Kidney (tissue), 14 donors: ENCODE measurements around the gene ANKS1B. TPM values are rescaled to one million over a fixed set of nuclear protein-coding genes. Genes with fewer than 3 reads are reported as not detected.

ENCODE experiments used
- DNase-seq, 5 donors: peaks; one replicate each; pipeline ENCODE4 v3.0.0-alpha.2; 2013 to 2020
- FAIRE-seq: peaks from 2 replicates; lab custom pipeline; 2012; peaks lifted over from hg19 to GRCh38; lab: Jason Lieb, UNC
- H3K27ac ChIP-seq, 2 donors: one replicate each; pipeline ENCODE4 v1.7.0; 2013; ENCODE audit warnings: low read depth in 2 of 2, low read length in 2 of 2, inconsistent platforms in 1 of 2
- H3K27me3 ChIP-seq: one replicate; pipeline ENCODE4 v1.7.1; 2013; ENCODE audit warnings: low read length, inconsistent platforms; ENCODE audit not compliant: control insufficient read depth, insufficient read depth
- H3K36me3 ChIP-seq, 3 donors: one replicate each; pipeline versions ENCODE4 v1.7.0 to v1.7.1; 2013; ENCODE audit warnings: low read length in 3 of 3, control low read depth in 1 of 3, inconsistent platforms in 1 of 3; ENCODE audit not compliant: insufficient read depth in 3 of 3, control insufficient read depth in 2 of 3
- H3K4me1 ChIP-seq, 3 donors: one replicate each; pipeline versions ENCODE4 v1.7.0 to v1.7.1; 2013; ENCODE audit warnings: low read length in 3 of 3, inconsistent platforms in 1 of 3, low read depth in 1 of 3; ENCODE audit not compliant: control insufficient read depth in 2 of 3, insufficient read depth in 2 of 3
- H3K4me3 ChIP-seq, 3 donors: one replicate each; pipeline versions ENCODE4 v1.7.0 to v1.8.1; 2013; ENCODE audit warnings: low read length in 3 of 3, control low read depth in 1 of 3, inconsistent platforms in 1 of 3
- H3K9ac ChIP-seq, 3 donors: one replicate each; pipeline versions ENCODE4 v1.7.0 to v1.7.1; 2013; ENCODE audit warnings: low read length in 3 of 3, control low read depth in 1 of 3, inconsistent platforms in 1 of 3
- H3K9me3 ChIP-seq, 3 donors: one replicate each; pipeline versions ENCODE4 v1.7.0 to v1.7.1; 2013; ENCODE audit warnings: low read length in 3 of 3, control low read depth in 1 of 3, inconsistent platforms in 1 of 3; ENCODE audit not compliant: control insufficient read depth in 2 of 3, insufficient read depth in 1 of 3
- CTCF ChIP-seq: IDR thresholded peaks from 3 replicates; pipeline ENCODE4 v1.5.1; 2012; ENCODE audit warnings: mild to moderate bottlenecking, moderate library complexity, borderline replicate concordance; ENCODE audit not compliant: insufficient read depth; ENCODE audit errors: extremely low read depth
- intact Hi-C: fragments of 100-400 bp; cut with DNase I; formaldehyde crosslinking; loops from one replicate; pipeline ENCODE4 v1.11.1; 2022
- polyA plus RNA-seq: library from polyadenylated mRNA; stranded (reverse); fragments of 350-450 nt; fragmentation: Illumina TruSeq; extraction: RNeasy Lipid Tissue Mini Kit (QIAGEN cat#74804); gene quantifications from one replicate; pipeline ENCODE4 v1.2.3, GENCODE V29; 2014; ENCODE audit warnings: low read depth, low replicate concordance; ENCODE audit not compliant: insufficient read depth
- total RNA-seq: library from RNA; stranded (reverse); fragmentation: NEBNext Ultra II Directional; extraction: Animal tissue kit (Norgen Biotek cat#: 25700); gene quantifications from one replicate; pipeline ENCODE4 v1.2.1, GENCODE V29; 2021
- donor health status: control.
- donor health status: control.
- donor health status: control.
- donor health status: control.
- donor health status: control.
- donor health status: DM: yes; HTN: yes; CAD: no.
- donor health status: Normal renal cell carcinoma (clear cell type).

Gene ANKS1B
- total and polyA plus RNA-seq, 2 donors from 2014 or later, result 1.7 to 5.8 TPM

DNA sequence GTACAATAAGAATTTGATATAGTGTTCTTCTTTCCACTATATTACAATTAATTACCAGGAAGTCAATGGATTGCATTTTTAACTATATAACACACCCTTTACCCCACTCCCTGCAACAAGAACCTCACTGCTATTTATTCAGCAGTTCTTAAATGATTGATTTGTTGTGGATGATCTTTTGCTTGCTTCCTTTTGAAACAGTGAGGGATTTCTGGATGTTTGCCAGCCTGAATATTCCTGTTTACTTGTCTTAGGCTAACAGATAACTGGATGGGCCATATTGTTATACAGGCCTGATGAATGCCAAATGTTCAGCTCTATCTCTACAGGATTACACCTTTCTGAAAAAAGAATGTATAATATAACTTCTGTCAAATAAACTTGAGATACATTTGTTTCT lies 842.1 kb downstream of the ANKS1B start:
- Histone ChIP-seq H3K4me1 (no peaks in the 10 kb centered on the region), H3K27me3 (no peaks in the 10 kb centered on the region), H3K4me3 (no peak overlapping the region), H3K36me3 (no peaks in the 10 kb centered on the region), H3K9ac (no peak overlapping the region), H3K9me3 (no peaks in the 10 kb centered on the region), H3K27ac (no peak overlapping the region)
- DNase-seq (no peak), FAIRE-seq (no peak)
- intact Hi-C loops, result no loop called here
- no peak for TF ChIP-seq CTCF

DNA sequence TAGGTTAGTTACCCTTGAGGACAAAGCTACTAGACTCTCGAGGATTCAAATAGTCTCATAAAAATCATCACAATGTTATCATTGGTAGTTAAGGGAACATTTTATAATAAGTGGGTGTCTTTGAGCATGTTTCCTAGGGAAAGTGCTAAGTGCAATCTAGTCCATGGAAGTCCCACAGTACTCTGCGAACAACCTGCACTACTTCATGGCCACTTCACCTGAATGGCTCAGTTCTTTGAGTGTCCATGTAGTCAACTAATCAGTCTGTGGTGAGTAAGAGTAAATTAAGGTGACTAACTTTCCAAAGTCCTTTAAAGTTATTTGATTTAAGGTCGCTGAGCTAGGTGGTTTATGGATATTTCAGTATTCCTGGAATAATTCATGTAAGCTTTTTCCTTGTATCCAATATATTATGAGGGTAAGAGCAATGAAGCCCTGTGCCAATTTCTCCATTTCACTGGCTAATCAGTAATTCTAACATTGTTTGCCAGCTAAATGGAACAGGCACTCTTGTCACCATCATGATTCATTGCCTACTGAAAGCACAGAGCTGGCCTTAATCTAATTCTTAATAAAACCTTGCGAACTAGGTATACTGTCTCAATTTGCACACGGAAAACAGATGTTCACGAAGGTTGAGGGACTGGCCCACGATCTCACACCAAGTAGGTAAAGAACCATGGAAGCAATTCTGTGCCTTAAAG lies 844.6 kb downstream of the ANKS1B start:
- no peak for TF ChIP-seq CTCF
- H3K36me3 ChIP-seq, result no peaks in the 10 kb centered on the region
- H3K4me3 ChIP-seq, result no peak overlapping the region
- H3K27me3 ChIP-seq, result no peaks in the 10 kb centered on the region
- no peak for FAIRE-seq
- no peak overlapping the region for H3K9ac ChIP-seq
- no peaks in the 10 kb centered on the region for H3K9me3 ChIP-seq
- intact Hi-C loops, result no loop called here
- no peaks in the 10 kb centered on the region for H3K4me1 ChIP-seq
- DNase-seq, result no peak
- H3K27ac ChIP-seq, result no peak overlapping the region

DNA sequence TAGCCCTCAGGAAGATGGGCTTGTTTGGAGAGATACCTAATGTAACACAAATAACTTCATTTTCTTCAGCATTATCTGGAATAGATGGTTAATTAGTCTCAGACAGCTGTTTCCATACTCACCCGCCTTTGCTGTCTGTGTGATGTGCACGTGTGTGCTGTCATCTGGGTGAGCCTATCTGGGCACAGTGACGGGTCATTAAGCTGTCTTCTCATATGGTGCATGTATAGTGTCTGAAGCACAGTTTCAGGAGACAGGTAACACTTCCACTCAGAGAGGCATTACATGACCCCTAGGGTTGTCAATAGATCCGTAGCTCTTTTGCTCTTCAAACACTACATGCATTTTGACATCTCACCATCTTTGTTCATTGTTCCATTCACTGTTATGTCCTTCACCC lies 846.3 kb downstream of the ANKS1B start:
- no peaks in the 10 kb centered on the region for H3K36me3 ChIP-seq
- FAIRE-seq, result no peak

More for the DNA sequence above, 846.3 kb downstream of the ANKS1B start:
- H3K4me1 ChIP-seq, result no peaks in the 10 kb centered on the region
- intact Hi-C loops, result no loop called here
- DNase-seq, result peak in 3 of 5 donors; percentile 59 to 64 (median 64)
- no peak overlapping the region for H3K9ac ChIP-seq
- no peaks in the 10 kb centered on the region for H3K9me3 ChIP-seq
- H3K4me3 ChIP-seq, result no peak overlapping the region
- no peak overlapping the region for H3K27ac ChIP-seq
- no peaks in the 10 kb centered on the region for H3K27me3 ChIP-seq
- TF ChIP-seq CTCF, result no peak
